Amniotic stem cell (primary cell): Measurements from ENCODE around the gene PLN.

Experiments
- DNase-seq: peaks from one replicate; lab custom pipeline; 2025; lab: John Stamatoyannopoulos, UW

PLN gene

DNA sequence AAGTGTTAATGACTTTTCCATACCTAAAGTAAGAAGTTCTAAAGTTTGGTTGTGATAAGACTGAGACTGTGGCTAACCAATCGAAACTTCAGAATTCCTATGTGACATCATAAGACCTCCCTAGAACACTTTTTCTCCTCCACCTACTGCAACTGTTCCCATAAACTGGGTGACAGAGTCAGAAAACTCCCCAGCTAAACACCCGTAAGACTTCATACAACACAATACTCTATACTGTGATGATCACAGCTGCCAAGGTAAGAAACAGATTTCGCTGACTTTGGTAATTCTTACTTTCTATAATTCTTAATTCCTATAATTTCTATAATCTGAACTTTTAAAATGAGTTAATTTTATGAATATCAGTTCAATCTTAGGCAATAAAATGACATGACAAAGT is at the start of gene PLN:
Gene PLN, plus strand, starts transcription at position 161 of the 400 bp plus-strand sequence. CDS start 10,626 bp downstream, outside the sequence.
- no peak for DNase-seq

DNA sequence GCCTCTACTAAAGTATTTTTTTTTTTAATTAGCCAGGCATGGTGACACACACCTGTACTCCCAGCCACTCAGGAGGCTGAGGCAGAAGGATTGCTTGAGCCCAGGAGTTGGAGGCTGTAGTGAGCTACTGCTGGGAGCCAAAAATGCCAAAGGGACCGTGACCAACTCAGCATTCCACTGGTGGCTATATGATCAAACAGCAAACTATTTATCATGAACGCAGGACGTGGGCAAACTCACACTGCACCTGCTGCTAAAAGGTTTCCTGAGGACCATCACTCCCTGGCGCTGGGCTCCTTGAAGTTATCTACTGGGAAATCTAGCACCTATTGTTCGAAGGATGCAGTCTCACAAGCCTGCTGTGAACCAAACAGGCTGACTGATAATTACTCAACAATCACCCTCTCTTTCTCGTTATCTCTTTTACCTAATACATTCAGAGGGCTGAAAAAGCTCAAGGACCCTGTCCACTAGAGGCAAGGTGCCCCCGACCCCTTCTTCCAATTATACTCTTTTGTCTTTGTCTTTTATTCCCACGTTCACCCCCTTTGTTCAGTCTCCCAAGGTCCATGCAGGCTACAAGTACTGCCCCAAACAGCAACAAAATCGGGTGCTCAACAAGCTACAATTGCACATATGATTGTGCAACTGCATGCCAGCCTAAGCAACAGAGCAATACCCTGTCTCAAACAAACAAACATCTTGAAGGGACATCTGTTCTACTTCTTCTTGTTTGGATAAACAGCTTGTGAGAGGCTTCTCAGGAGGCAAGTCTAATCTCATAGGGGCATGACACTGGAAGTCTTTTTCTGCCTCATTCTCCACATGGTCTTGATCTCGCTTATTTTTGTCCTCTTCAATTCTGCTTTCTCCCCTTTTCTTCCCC is 47.7 kb upstream of the PLN start:
- no peak for DNase-seq

DNA sequence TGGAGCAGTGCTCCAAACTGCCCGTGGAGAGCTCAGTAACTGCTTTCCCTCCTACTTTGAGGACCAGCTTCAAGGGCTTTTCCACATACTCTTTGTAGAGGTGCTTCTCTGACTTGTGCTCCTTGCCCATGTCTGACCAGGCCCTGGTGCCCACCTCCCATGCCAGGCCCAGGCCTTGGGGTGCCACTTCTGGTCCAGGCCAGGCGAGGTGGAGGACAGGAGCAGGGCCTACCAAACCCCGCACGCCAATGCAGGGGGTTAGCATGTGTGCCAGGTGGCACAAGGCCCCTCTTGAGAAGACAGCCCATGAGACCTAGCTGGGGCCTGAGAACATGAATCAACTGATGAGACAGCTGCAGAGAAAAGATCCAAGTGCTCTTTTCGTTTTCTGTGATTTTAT is 47.0 kb upstream of the PLN start:
- no peak for DNase-seq

DNA sequence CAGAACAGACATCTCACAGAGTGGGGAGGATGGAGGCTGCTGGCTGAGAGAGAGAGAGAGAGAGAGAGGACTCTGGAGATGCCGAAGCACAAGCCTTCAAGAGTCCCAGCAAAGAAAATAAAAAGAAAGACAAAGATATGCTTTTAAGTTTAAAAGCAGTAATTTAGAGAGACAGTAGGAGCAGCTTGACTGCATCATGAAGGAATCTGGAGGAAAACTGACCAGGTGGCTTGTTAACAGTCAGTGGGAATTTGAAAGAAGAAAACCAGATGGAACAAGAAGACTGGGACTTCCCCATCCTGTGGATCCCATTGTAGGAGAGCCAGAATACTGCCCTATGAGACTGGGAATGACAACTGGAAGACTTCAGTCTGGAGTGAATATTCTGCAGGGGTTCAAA is 46.3 kb upstream of the PLN start:
- no peak for DNase-seq

DNA sequence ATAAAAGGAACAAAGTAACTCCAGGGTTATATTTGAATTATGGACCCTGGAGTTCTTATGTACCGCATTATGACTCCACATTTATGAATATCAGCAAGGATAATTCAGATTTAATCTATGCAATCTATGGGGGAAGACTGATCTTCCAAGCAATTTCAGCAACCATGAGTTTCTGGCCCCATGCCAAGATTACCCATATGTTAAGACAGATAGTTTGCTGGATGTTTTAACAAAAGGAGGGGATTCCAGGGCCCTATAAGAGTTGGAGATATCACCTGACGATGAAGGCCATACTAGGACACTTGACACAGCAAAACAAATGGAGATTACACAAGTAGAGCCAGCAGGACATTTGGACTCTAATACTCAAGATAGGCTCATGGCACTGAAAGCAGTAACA is 45.9 kb upstream of the PLN start:
- no peak for DNase-seq

DNA sequence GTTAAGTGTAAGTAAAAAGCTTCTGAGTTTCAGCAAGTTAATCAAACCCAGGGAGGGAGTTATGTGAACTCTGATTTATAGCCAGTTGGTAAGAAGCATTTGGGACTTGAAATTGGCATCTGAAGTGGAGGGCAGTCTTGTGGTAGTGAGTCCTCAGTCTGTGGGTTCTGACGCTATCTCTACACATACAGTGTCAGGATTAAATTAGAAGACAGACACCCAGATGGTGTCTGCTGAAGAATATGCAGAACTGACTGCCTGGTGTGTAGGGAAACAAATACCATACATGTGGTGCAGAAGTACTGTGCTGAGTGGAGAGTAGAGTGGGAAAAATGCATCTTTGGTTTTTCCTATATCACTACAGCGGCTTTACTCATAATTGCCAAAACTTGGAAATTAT is 43.5 kb upstream of the PLN start:
- DNase-seq = no peak

DNA sequence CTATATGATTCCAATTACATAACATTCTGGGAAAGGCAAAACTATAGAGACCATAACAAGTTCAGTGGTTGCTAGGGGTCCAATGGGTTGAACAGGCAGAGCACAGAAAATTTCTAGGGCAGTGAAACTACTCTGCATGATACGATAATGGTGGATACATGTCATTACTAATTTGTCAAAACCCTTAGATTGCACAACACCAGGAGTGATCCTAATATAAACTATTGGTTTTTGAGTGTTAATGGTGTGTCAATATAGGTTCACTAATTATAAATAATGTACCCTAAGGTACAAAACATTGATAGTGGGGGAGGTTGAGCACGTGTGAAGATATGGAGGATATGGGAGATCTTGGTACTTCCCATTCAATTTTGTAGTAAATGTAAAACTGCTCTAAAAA is 42.4 kb upstream of the PLN start:
- DNase-seq = no peak

DNA sequence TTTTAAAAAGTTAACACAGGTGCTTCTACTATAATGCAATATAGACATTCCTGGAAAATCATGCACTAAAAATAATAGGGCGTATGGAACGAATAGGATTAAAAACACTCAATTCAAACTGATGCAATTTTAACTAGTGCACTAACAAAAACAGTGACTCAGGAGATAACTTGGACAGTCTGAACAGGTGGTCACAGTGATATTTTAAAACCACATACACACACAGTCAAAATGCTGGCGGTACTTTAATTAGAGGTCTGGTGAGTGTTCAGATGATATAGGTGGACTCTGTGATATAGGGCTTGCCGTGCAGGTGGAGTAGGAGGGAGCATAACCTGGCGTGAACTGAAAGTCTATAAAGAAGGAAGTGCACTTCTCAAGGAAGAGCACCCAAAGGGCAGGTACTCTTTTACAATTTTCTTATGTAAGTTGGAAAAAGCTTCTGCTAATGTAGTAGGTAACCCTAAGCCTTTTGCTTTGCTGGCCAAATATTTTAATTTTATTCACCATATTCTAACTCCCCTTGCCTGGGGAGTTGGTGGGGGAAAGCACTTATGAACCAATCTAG is 41.9 kb upstream of the PLN start:
- DNase-seq = no peak

DNA sequence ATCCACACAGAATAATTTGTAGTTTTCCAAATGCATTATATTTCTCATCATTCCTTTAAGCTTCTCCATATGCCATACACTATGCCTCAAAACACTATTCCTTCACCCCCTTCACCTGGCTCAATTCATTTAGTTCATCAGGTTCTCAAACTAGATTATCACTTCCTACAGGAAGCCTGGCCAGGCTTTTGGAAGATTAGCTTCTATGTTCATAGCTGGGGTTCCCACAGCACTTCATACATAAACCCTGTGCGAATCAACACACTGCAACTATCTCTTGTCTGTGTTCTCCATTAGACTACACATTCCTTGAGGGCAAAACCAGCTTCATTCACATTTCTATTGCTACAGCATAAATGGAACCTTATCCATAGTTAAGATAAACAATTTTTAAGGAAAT is 40.5 kb upstream of the PLN start:
- DNase-seq = no peak

DNA sequence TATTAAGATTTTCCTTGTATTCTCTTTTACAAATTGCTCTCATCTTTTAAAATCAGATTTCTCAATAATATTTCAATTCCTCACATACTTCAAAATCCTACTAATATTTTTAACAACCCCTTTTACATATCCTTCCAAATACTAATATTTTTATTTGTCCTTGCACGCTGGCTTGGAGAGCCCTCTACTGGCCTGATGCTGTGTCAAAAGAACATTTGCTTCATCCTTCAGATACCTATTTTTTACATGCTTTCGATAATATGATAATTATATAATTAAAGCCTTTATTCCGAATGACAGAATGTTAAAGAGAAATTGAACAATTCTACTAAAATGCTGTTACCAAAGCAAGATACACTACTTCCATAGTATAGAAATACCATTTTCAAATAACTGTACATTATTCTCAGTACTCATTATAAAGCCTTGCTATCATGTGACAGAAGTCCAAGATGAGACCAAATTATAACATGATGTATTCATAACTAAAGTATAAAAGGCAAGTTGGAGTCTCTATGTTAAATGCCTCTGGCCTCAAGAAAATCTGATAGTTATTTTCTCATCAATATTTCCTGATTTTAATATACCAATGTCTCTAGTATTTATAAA is 39.0 kb upstream of the PLN start:
- DNase-seq = peak; percentile 17

DNA sequence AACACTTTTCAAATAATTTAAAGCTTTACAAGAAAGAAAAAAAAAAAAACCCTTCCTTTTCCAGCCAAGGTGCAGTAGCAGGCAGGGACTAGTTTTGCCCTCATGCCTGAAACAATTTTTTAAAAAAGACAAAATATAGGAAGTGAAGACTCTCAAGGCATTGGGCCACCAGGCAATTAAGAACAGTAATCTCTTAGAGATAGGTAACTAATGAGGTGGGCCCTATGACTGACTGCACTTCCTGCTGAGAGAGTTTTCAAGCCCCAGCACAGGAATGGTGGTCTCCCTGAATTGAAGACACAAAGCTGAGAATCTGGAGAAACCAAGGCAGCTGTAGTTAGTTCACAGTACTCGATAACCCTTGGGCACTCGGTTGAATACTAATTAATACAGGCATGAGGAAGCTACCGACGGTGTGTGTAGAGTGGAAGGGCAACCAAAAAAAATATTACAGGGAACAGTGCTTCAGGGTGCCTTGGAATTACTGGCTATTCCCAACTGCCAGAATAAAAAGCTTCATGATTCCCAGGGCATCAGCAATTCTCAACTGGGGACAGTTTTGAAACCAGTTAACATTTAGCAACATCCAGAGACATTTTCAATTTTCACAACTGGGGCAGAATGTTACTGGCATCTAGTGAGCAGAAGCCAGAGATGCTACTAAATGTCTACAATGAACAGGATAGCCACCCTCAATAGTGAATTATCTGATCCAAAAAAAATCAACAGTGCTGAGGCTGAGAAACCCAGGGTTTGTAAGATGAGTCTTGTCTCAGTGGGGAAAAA is 36.0 kb upstream of the PLN start:
- DNase-seq = no peak

DNA sequence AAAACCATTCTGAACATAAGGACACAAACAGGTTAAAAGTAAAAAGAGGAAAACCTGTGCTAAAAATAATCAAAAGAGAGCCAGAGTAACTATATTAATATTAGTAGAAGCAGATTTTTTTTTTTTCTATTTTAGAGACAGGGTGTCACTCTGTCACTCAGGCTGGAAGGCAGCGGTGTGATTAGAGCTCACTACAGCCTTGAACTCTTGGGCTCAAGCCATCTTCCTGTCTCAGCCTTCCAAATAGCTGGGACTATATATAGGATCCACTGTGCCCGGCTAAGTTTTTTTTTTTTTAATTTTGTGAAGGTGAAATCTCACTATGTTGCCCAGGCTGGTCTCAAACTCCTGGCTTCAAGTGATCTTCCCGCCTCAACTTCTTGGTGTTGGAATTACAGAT is 33.4 kb upstream of the PLN start:
- no peak for DNase-seq

DNA sequence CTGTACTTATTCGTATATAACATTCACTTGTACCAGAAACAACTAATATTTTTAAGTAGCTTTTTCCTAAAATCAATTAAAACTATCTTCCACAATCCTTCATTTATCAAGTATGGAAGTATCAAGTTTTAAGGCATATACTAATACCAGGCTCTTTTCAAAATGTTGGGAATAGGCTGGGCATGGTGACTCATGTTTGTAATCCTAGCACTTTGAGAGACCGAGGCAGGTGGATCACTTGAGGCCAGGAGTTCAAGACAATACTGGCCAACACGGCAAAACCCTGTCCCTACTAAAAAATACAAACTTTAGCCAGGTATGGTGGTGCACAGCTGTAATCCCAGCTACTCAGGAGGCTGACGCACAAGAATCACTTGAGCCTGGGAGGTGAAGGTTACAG is 25.7 kb upstream of the PLN start:
- no peak for DNase-seq

DNA sequence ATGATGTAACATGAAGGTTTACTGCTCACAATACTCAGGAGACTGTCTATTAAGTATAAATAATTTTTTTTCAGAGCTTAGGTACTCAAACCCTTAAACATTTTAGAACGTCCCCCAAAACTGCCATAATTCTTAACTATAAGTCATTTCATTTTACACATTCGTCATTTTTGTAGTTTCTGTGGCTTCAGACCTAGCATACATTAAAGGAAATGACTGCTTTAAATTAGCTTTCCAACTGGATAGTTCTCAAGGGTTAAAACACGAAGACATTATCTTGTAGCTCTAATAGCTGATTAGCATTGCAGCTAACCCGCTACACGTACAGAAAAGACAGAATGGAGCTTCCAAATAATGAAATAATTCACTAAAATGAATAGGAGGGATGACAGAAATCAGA is 24.9 kb upstream of the PLN start:
- DNase-seq = no peak

DNA sequence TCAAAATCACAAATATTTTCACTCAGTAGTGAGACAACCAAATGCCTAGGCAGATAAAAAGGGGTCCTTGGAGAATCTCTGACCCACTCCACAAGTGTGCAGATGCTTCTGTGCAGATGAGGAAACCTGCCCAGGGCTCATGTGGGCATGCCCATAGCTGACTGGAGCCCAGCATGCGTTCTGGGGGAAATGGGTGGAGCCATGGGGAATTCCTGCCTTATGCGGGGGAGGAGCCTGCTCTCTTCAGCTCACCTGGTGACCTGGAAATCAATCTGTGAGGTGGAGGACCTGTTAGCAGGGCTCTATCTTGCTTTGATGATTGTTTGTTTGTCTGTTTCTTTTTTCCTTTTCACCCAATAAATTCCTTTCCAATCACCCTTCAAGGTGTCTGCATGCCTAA is 23.4 kb upstream of the PLN start:
- no peak for DNase-seq

DNA sequence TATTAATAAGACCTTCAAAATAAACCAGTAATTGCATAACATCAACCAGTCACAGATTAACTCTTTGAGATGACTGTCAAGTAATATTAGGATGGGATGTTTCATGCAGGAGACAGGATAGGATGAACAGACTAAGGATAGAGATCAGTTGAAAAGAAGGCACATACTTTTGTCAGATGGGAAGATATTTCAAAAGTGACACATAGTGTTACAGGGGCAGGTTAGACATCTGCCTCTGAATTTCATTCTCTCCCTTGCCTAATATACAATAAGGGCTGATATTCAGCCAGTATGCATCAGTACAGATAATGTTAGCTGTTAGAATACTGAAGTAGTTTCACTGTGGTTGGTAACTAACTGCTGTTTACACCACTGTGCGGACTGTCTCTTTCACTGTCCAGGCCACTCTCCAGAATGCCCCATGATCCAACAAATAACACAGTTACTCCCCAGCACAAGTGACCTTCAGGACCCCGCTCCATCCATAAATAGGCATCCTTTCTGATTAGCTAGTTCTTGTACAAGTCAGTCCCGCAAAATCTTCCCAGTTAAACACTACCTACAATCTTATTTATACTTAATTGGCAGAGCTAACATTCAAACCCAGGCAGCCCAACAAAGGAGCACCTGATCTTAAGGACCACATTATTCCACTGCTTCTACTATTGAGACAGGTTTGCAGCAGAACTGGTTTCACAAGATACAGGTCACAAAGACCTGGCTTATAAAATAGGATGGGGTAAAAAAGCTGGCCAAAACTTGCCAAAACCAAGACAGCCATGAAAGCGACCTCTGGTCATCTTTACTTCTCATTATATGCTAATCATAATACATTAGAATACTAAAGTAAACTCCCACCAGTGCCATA is 21.9 kb upstream of the PLN start:
- DNase-seq = no peak

DNA sequence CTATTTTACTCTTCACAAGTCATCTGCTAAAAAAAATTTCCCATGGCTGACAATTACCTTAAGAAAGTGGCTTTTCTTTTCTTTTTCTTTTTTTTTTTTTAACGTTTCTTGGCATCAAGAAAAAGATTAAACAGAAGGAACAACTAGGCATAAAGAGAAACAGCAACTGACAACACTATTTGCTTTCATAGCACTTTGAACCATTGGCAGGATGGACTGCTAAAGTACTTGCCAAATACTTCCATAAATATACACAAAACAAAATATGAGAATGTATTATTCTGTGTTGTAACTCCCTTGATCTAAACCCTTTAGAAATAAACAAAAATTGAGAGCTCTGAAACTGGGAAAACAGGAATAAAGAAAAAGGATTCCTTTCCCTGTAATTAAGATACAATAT is 20.0 kb upstream of the PLN start:
- DNase-seq = no peak

DNA sequence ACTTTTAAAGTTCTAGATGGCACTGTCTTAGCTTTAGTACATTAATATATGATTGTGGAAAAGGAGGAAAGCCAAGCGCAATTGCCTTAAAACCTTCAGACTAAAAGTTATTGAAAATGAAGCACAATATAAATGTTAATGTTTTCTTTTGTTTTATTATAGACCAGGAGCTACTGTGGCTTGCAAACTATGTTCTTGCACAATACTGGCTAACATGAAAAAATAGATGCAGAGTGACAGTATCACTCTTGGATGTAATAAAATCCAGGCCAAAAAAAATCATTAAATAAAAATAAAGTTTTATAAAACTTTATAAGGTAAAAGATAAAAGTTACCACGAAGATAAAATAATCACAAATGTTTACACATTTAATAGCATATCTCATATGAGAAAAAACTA is 18.3 kb upstream of the PLN start:
- DNase-seq = no peak

DNA sequence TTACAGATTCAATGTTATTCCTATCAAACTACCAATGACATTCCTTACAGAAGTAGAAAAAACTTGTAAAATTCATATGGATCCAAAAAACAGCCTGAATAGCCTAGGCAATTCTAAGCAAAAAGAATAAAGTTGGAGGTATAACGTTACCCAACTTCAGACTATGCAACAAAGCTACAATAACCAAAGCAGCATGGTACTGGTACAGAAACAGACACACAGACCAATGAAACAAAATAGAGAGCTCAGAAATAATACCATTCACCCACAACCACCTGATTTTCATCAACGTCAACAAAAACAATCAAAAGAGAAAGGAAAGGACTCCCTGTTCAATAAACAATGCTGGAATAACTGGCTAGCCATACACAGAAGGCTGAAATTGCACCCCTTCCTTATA is 17.2 kb upstream of the PLN start:
- DNase-seq = no peak

DNA sequence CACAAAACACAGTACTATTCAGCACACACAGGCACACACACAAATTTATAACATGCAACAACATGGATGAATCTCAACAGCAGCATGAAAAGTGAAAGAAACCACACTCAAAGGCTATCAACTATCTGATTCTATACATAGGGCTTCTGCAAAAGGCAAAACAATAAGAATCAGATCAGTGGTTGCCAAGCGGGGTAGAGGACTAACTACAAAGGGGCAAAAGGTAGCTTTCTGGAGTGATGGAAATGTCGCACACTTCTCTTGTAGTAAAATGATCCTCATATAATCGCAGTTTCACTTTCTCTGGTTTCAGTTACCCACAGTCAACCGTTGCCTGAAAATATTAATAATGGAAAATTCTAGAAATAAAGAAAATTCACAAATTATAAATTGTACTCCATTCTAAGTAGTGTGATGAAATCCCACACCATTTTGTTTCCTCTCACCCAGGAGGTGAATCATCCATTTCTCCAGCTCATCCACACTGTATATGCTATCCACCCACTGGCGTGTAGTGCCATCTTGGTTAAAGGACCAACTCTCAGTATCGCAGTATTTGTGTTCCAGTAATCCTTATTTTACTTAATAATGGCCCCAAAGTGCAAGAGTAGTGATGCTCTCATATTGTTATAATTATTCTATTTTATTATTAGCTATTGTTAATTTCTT is 12.8 kb upstream of the PLN start:
- no peak for DNase-seq

DNA sequence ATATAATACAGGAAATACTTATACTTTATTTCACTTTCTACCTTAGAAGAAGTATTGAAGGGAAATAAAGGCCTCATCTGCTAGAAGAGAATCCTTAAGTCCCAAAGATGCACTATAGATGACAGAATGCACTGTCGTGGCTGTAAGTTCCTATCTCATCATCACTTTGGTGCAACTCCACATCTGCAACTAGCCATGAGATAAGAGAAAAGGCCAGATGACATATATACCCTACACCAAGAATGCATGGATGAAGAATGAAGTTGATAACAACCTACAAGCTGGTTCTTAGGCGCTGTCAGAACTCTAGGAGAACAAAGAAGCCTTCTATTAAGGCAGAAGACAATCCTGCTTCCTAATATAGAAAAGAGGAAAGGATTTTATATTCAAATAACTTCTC is 11.6 kb upstream of the PLN start:
- DNase-seq = no peak
